HG03460 (cell line): ENCODE measurements around the gene MXD4.
"Not testable (repeated sequence)": the region's sequence is repeated elsewhere in the genome, so short reads cannot be mapped to it uniquely, and the experiment has no call there.

Experiments used
- ATAC-seq: cut with Tn5 transposase; IDR thresholded peaks from one replicate; pipeline ENCODE4 v1.9.1; 2021; ENCODE audit not compliant: unreplicated experiment

MXD4 gene

DNA sequence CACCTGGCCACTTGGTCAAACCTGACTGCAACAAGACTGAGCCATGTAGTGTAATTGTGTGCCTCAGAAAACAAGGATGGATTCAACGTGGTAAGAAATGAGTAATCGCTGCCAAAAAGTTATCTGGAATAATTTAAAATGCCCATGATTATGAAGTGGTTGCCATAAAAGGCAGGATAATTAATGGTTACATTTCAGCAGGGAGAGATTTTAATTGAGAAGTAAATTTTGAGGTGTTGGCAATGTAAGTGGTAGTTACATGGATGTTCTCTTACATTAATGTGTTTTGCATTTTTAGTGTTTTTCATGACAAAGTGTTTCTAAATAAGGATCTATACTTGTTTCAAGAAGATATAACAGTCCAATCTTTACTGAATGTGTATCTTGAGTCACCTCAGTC, 35.6 kb downstream of the MXD4 start:
- no peak for ATAC-seq

DNA sequence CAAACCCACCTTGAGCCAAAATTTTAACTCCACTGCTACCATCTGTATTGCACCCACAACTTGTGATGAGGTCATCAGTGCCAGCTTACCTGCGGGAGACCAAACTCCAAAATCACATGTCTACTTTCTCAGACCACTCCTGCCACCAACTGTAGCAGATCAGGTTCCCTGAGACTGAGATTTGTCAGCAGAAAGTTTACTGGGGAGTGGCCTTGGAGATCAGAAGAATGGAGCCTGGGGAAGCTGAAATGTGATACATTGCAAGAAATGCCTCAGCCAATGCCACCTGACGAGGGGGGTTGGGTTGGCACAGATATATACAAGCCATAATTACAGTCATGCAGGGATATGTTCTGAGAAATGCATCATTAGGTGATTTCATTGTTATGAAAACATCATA, 39.1 kb downstream of the MXD4 start:
- ATAC-seq = no peak

DNA sequence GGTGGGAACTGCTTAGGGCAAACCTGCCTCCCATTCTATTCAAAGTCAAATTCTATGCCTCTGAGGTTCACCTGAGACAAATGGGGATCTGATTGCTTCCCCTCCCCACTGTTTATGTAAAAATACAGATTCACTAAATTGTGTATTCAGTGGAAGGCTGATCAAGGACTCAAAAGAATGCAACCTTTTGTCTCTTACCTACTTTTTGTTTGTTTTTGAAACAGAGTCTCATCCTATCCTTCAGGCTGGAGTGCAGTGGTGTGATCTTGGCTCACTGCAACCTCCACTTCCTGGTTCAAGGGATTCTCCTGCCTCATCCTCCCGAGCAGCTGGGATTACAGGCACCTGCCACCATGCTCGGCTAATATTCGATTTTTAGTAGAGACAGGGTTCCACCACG, 40.5 kb downstream of the MXD4 start:
- not testable (repeated sequence) for ATAC-seq

DNA sequence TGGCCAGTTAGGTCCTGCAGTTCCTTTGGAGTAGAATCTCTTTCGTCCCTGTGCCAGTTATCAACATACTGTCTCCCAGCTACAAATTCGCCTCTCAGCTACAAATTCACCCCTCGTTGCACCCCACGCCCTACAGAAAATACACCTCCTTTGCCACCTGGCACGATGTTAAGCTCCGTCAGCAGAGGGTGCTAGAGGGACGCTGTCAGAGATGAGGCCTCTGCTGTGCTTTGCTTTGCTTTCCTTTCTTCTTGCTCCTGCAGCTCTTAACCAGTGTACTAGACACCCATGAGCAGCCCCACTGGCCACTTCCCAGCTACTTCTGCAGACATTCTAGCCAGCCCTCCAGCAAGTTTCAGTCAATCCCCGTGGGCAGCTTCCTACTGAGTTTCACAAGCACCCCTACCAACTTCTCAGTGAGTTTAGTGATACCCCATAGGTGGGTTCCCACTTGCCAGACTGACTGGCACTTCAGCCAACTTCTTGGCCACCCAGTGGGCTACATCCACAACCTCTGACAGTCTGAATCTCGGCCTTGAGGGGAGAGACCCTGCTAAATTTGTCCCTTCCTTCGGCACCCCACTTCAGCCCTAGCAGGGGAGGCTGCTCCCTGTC, 41.8 kb downstream of the MXD4 start:
- ATAC-seq = no peak

GRCh38 chr4:2219233-2219760, 42.6 kb downstream of the MXD4 start:
- no peak for ATAC-seq

GRCh38 chr4:2218436-2218835, 43.5 kb downstream of the MXD4 start:
- no peak for ATAC-seq

DNA sequence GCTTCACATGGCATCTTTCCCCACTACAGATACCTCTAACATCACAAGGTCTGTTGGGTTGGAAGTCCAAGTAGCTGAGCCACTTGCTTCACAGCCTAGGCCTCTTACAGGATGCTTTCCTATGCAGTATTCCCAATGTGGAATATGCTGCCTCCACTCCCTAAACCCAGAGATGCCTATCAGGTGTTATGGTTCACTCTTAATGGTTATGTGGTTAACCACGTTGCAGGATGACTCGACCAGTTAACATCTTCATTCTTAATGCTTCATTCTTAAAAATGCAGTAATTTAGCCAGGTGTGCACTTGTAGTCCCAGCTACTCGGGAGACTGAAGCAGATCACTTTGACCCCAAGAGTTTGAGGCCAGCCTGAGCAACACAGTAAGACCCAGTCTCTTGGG, 44.2 kb downstream of the MXD4 start:
- ATAC-seq = no peak

- ATAC-seq = no peak
Measured at GRCh38 chr4:2212831-2213230, 49.1 kb downstream of the MXD4 start.

DNA sequence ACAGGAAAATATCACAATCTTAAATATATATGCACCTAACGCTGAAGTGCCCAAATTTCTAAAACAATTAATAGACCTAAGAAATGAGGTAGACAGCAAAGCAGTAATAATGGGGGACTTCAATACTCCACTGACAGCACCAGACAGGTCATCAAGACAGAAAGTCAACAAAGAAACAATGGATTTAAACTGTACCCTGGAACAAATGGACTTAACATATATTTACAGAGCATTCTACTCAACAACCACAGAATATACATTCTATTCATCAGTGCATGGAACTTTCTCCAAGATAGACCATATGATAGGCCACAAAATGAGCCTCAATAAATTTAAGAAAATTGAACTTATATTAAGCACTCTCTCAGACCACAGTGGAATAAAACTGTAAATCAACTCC, 59.1 kb downstream of the MXD4 start:
- ATAC-seq = not testable (repeated sequence)
